ENCODE measurements around the gene C1QB.

C1QB gene

GRCh38 chr1:22633697-22634463 lies 19.2 kb upstream of the C1QB start:
- DNase-seq (ENCODE audit: low read depth): no peak

- DNase-seq (ENCODE audit: low read depth): no peak
Observed at GRCh38 chr1:22635436-22635835, 17.6 kb upstream of the C1QB start.

GRCh38 chr1:22636353-22636752 lies 16.7 kb upstream of the C1QB start, which contains the start of gene C1QA:
TSS of gene C1QA (plus strand) at chr1:22636628. CDS start at chr1:22637617, 989 bp downstream.
- no peak for DNase-seq (ENCODE audit: low read depth)

- no peak for DNase-seq (ENCODE audit: low read depth)
Observed at GRCh38 chr1:22636927-22637326, 16.1 kb upstream of the C1QB start.

GRCh38 chr1:22637907-22638445 lies 15.1 kb upstream of the C1QB start:
- DNase-seq (ENCODE audit: low read depth): no peak

GRCh38 chr1:22638476-22639234 lies 14.4 kb upstream of the C1QB start:
- no peak for DNase-seq (ENCODE audit: low read depth)

- DNase-seq (ENCODE audit: low read depth): no peak
Observed at GRCh38 chr1:22639286-22639685, 13.8 kb upstream of the C1QB start.

- no peak for DNase-seq (ENCODE audit: low read depth)
Observed at GRCh38 chr1:22641247-22641646, 11.8 kb upstream of the C1QB start.

- peak; percentile 52 for DNase-seq (ENCODE audit: low read depth)
Observed at GRCh38 chr1:22641906-22642636, 11.0 kb upstream of the C1QB start.

- DNase-seq (ENCODE audit: low read depth): no peak
Observed at GRCh38 chr1:22643381-22643780, 9.7 kb upstream of the C1QB start, which contains the start of gene C1QC. TSS of gene C1QC (plus strand) at chr1:22643633. CDS start at chr1:22644024, 391 bp downstream.

- no peak for DNase-seq (ENCODE audit: low read depth)
Observed at GRCh38 chr1:22643928-22644327, 9.1 kb upstream of the C1QB start.

- DNase-seq (ENCODE audit: low read depth): no peak
Observed at GRCh38 chr1:22645931-22646330, 7.1 kb upstream of the C1QB start.

- no peak for DNase-seq (ENCODE audit: low read depth)
Observed at GRCh38 chr1:22646384-22646783, 6.7 kb upstream of the C1QB start.

GRCh38 chr1:22650089-22650693 lies 2.8 kb upstream of the C1QB start:
- DNase-seq (ENCODE audit: low read depth): no peak

- no peak for DNase-seq (ENCODE audit: low read depth)
Observed at GRCh38 chr1:22651941-22652856, 837 bp upstream of the C1QB start.

- no peak for DNase-seq (ENCODE audit: low read depth)
Observed at GRCh38 chr1:22654692-22655091, 1.7 kb downstream of the C1QB start.

GRCh38 chr1:22658385-22659163 lies 5.5 kb downstream of the C1QB start:
- no peak for DNase-seq (ENCODE audit: low read depth)

- no peak for DNase-seq (ENCODE audit: low read depth)
Observed at GRCh38 chr1:22660716-22661241, 7.7 kb downstream of the C1QB start.

- no peak for DNase-seq (ENCODE audit: low read depth)
Observed at GRCh38 chr1:22661880-22662279, 8.8 kb downstream of the C1QB start.

GRCh38 chr1:22662318-22662717 lies 9.3 kb downstream of the C1QB start:
- DNase-seq (ENCODE audit: low read depth): no peak

Measured in stimulated activated CD4-positive, alpha-beta T cell treated with anti-CD3 and anti-CD28 coated beads, Interleukin-2, amount 100 ng/mL, for 4 hours (primary cell).